K562 (cell line): ENCODE measurements around the gene GLYATL3. TPM values are rescaled to one million over a fixed set of nuclear protein-coding genes. Genes with fewer than 3 reads are reported as not detected.

Experiments
- ATAC-seq: fragments of 200-7000 bp; cut with Tn5 transposase; 3 replicates; pipeline ENCODE4 v1.9.1; 2020; ENCODE audit warnings: moderate library complexity
- BruUV-seq: library from RNA; stranded (reverse); fragments of 400-500 nt; replicated peaks from 2 replicates; lab custom pipeline; 2021; lab: Mats Ljungman, UMichigan
- CTCF ChIA-PET: fragments of 300-600 bp; formaldehyde crosslinking; extraction: SDS; loops from one replicate; lab custom pipeline; 2021; ENCODE audit warnings: low intra/inter-chr PET ratio; lab: Yijun Ruan, JAX
- POLR2A ChIA-PET: fragments of 300-600, 350-650 bp; sonication (Branson Sonifier 250); formaldehyde crosslinking; extraction: SDS; loops from one replicate; lab custom pipeline; 2021; ENCODE audit warnings: antibody characterized with exemption, inconsistent platforms; lab: Yijun Ruan, JAX
- DNase-seq, 4 experiments: peaks; one replicate each; pipeline versions ENCODE4 v3.0.0 to v3.0.0-alpha.2; 2011 to 2018; ENCODE audit warnings: low spot score in 3 of 4, mixed read lengths in 3 of 4; ENCODE audit errors: extremely low read depth in 1 of 4
- FAIRE-seq: peaks from 2 replicates; lab custom pipeline; 2011; peaks lifted over from hg19 to GRCh38; lab: Jason Lieb, UNC
- H2AFZ ChIP-seq: 2 replicates; pipeline ENCODE4 v1.6.0; 2011; ENCODE audit warnings: low read depth, low read length, control low read depth, inconsistent platforms
- H3K27ac ChIP-seq: fragments of 200-600 bp; 3 replicates; pipeline ENCODE4 v1.8.0; 2011; ENCODE audit warnings: low read depth, mild to moderate bottlenecking, control low read depth, inconsistent platforms, low read length, moderate library complexity, mixed read lengths; ENCODE audit errors: extremely low read depth
- H3K27me3 ChIP-seq, 2 experiments: fragments of 300-600 bp in 1 of 2; 2 replicates in 1 of 2; 3 replicates in 1 of 2; pipeline versions ENCODE4 v1.6.0 to v1.8.0; 2011; ENCODE audit warnings: inconsistent platforms in 2 of 2, low read length in 2 of 2, mild to moderate bottlenecking in 1 of 2, mixed read lengths in 1 of 2, moderate library complexity in 1 of 2; ENCODE audit not compliant: control insufficient read depth in 2 of 2, insufficient read depth in 2 of 2
- H3K36me3 ChIP-seq: fragments of 300-600 bp; 3 replicates; pipeline ENCODE4 v1.8.0; 2011; ENCODE audit warnings: mild to moderate bottlenecking, low read length, inconsistent platforms; ENCODE audit not compliant: control insufficient read depth, insufficient read depth
- H3K4me1 ChIP-seq, 2 experiments: fragments of 200-600 bp in 1 of 2; replicated peaks in 1 of 2; 2 replicates in 1 of 2; 3 replicates in 1 of 2; pipeline versions ENCODE4 v1.5.1 to v1.8.0; 2011; ENCODE audit warnings: inconsistent platforms in 2 of 2, low read length in 2 of 2, mild to moderate bottlenecking in 1 of 2, mixed read lengths in 1 of 2, moderate library complexity in 1 of 2; ENCODE audit not compliant: control insufficient read depth in 2 of 2, insufficient read depth in 2 of 2
- H3K4me2 ChIP-seq: 2 replicates; pipeline ENCODE4 v1.6.1; 2011; ENCODE audit warnings: low read length, control low read depth, inconsistent platforms, mixed read lengths; ENCODE audit not compliant: insufficient read depth
- H3K4me3 ChIP-seq: fragments of 200-600 bp; sonication (generic), shearing (Covaris generic); 2 replicates; pipeline ENCODE4 v1.5.1; 2016; ENCODE audit warnings: control low read depth, inconsistent platforms
- H3K79me2 ChIP-seq: fragments of 200-600 bp; 3 replicates; pipeline ENCODE4 v1.8.0; 2011; ENCODE audit warnings: low read length, inconsistent platforms; ENCODE audit not compliant: control insufficient read depth, insufficient read depth
- H3K9ac ChIP-seq, 2 experiments: 2 replicates each; pipeline versions ENCODE4 v1.6.0 to v1.6.1; 2011; ENCODE audit warnings: low read depth in 2 of 2, low read length in 2 of 2, control low read depth in 1 of 2, inconsistent platforms in 1 of 2, mild to moderate bottlenecking in 1 of 2, mixed read lengths in 1 of 2; ENCODE audit not compliant: insufficient read depth in 1 of 2
- H3K9me1 ChIP-seq: one replicate; pipeline ENCODE4 v1.6.0; 2011; ENCODE audit warnings: inconsistent platforms, mild to moderate bottlenecking, low read length, moderate library complexity; ENCODE audit not compliant: control insufficient read depth, insufficient read depth
- H3K9me3 ChIP-seq: replicated peaks from 2 replicates; pipeline ENCODE4 v1.5.1; 2011; ENCODE audit warnings: low read depth, low read length, inconsistent platforms; ENCODE audit not compliant: control insufficient read depth, insufficient read depth
- H4K20me1 ChIP-seq: replicated peaks from 2 replicates; pipeline ENCODE4 v1.6.1; 2011; ENCODE audit warnings: low read length, inconsistent platforms, mixed read lengths; ENCODE audit not compliant: control insufficient read depth, insufficient read depth
- CBFB ChIP-seq: sonication (generic); formaldehyde crosslinking; IDR thresholded peaks from 2 replicates; pipeline ENCODE4 v1.4.0; 2020; ENCODE audit warnings: mild to moderate bottlenecking, missing genetic modification reagents
- NR3C1 ChIP-seq: sonication (generic); formaldehyde crosslinking; IDR thresholded peaks from 2 replicates; pipeline ENCODE4 v1.8.1; 2022; ENCODE audit warnings: missing genetic modification reagents
- RBM14 ChIP-seq: fragments of 200-400 bp; formaldehyde crosslinking; IDR thresholded peaks from 2 replicates; pipeline ENCODE4 v1.6.1; 2018; ENCODE audit warnings: low read depth, mild to moderate bottlenecking, low read length, moderate library complexity, borderline replicate concordance; ENCODE audit not compliant: insufficient read depth
- SRSF9 ChIP-seq: fragments of 200-400 bp; formaldehyde crosslinking; IDR thresholded peaks from 2 replicates; pipeline ENCODE4 v1.6.1; 2017; ENCODE audit warnings: low read depth, low read length, borderline replicate concordance
- ZNF384 ChIP-seq: IDR thresholded peaks from 2 replicates; pipeline ENCODE4 v1.6.1; 2012; ENCODE audit warnings: low read depth, low read length, improper control_type of control experiment
- WGBS: fragments of 100-300 bp; shearing (Covaris generic); methylation state at CpG from one replicate; pipeline ENCODE4 v1.1.6; 2016; ENCODE audit warnings: low coverage, mixed read lengths; ENCODE audit not compliant: insufficient coverage; ENCODE audit errors: missing lambda C conversion rate; 5-methylcytosine and 5-hydroxymethylcytosine counted together
- in situ Hi-C: fragments of 300-500 bp; cut with MboI; formaldehyde crosslinking; loops from 4 replicates; pipeline ENCODE4 v1.15.0; 2018; ENCODE audit warnings: inconsistent platforms, mixed read lengths
- intact Hi-C: fragments of 100-400 bp; cut with micrococcal nuclease; formaldehyde crosslinking; loops from 2 replicates; pipeline ENCODE4 v1.14.2; 2022
- polyA plus RNA-seq, 8 experiments: library from polyadenylated mRNA; depleted of rRNA in 4 of 8; stranded (reverse) in 5 of 8; unstranded in 3 of 8; fragments of >200 nt; fragmentation: Nextera tagmentation in 2 of 8; fragmentation: Illumina TruSeq in 1 of 8; extraction: Ambion mirVana in 2 of 8; extraction: Trizol in 1 of 8; gene quantifications; 2 replicates each; pipeline versions ENCODE4 v1.2.1 to v1.2.3, GENCODE V29; 2011 to 2014; ENCODE audit warnings: inconsistent platforms in 1 of 8, missing spikeins in 1 of 8
- total RNA-seq, 7 experiments: library from RNA; depleted of rRNA in 6 of 7; stranded (reverse); fragments of >200 nt in 6 of 7; fragmentation: Illumina TruSeq in 2 of 7; extraction: Trizol in 2 of 7; gene quantifications; 2 replicates each; pipeline versions ENCODE4 v1.2.1 to v1.2.3, GENCODE V29; 2011 to 2021; ENCODE audit warnings: low replicate concordance in 1 of 7

GLYATL3 gene
- total and polyA plus RNA-seq, 9 of the 15 experiments (the other 6 are each of a cell fraction or from before 2014, with no cell fraction given) = not detected

DNA sequence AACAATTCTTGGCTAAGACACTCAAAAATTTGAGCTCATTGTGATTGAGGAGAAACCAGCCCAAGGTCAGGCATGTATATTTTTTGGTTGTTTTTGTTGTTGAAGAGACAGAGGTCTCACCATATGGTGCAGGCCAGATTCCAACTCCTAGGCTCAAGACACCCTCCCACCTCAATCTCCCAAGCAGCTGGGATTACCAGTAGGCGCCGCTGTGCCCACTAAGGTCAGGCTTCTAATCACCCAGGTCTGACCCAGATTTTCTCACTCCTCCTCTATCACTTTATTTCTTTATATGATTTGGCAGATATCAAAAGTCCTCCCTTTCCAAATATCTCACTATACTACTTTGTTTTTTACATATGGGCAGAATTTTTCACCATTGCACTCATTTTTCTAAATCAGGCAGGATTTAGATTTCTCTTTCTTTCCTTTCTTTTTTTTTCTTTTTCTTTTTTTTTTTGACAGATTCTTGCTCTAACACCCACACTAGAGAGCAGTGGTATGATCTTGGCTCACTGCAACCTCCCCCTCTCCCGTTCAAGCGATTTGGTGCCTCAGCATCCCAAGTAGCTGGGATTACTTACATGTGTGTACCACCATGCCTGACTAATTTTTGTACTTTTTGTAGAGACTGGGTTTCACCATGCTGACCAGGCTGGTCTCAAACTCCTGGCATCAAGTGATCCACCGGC lies 49.0 kb downstream of the GLYATL3 start (continued):
- no peak for TF ChIP-seq ZNF384
- TF ChIP-seq, all 486 proteins: peak for 2

DNA sequence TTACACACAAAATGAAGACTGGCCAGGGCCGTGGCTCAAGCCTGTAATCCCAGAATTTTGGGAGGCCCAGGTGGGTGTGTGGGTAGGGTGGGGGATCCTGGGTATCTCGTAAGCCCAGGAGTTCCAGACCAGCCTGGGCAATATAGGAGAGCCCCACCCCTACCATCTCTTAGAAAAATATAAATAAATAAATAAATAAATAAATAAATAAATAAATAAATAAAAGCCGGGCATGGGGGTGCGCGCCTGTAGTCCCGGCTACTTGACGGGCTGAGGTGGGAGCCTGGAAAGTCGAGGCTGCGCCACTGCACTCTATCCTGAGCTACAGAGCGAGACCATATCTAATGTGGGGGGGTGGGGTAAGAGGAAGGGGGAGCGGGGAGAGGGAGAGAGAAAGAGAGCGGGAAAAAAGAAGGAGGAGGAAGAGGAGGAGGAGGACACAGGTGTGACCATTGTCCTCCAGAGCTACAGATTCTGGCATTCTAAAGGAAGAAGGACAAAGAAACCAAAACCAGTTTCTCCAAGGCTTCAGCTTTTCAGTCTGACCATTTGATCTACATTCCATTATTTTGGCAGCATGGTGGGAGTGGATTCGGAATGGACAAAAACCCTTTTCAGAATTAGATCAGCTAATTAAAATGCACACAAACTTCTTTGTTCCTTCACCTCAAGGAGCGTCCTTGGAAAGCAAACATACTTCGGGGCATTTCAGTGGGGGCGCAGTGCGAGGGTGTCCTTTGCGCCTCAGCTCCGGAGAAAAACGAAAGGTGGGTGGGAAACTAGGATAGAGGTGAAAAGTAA lies 50.2 kb downstream of the GLYATL3 start:
- no peaks in the 10 kb centered on the region for H4K20me1 ChIP-seq
- ChIA-PET POLR2A (interaction anchor here (0.6 kb wide), 2 partner anchors 47 to 585 kb away, joined by 3 read pairs; no protein-coding TSS in a partner anchor), CTCF (no interaction called here)
- no peaks in the 10 kb centered on the region for H3K27me3 ChIP-seq
- WGBS = 69% methylated on average over 18 of the region's 20 CpGs
- H3K36me3 ChIP-seq = no peaks in the 10 kb centered on the region
- no peak overlapping the region for H2AFZ ChIP-seq
- H3K79me2 ChIP-seq = no peaks in the 10 kb centered on the region
- TF ChIP-seq CBFB (CRISPR knock-in tag) (no peak), NR3C1 (CRISPR knock-in tag) (no peak), SRSF9 (no peak), RBM14 (no peak)
- ATAC-seq (no peak), FAIRE-seq (no peak), DNase-seq (no peak)
- in situ Hi-C loops = no loop called here
- no peaks in the 10 kb centered on the region for H3K9me3 ChIP-seq
- no peak overlapping the region for H3K4me2 ChIP-seq
- BruUV-seq = no TSS peak
- H3K9me1 ChIP-seq = no peaks in the 10 kb centered on the region
- H3K9ac ChIP-seq = no peak overlapping the region
- no peak overlapping the region for H3K27ac ChIP-seq
- 0 out of 5 replicates have a peak, but pooled peaks cover 0 to 8% of the 10 kb centered on the region in 2 experiments for H3K4me1 ChIP-seq
- no peak overlapping the region for H3K4me3 ChIP-seq
- intact Hi-C loops = no loop called here
